ENCODE measurements around the gene MYH15.

Gene MYH15

DNA sequence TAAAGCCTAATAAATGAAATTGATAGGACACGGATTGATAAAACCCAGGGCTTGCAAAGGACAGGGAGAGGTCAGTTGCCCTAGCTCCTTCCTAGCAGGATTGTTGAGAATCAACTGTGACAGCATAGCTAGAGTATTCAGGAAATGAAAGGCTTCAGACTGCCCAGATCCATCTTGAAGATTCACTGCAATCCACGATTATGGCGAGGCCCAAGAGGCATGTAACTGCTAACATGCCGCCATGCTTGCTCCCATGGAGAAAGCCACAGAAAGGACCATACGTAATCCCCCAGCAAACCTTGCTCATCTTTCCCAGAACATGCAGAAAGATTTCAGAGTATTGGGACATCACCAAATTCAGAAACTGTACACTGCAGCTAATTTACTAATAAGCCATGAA lies 41.3 kb downstream of the MYH15 start:
- no peak for DNase-seq

DNA sequence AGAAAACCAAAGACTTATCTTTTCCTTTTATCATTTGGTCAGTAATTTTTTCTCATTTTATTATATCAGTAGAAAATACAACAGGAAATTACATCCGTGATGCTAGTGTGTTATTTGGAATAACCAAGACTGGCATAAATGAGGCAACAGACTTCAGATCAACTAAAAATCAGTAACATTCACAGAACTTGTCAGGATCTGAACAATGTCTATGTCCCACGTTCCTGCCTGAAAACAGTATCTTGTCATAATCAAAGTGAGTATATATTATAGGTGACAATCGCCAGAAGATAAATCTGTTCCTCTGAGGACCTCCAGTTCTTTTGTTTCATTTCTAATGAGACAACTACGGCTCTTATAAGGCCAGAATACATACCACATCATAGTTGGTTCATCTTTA lies 41.8 kb downstream of the MYH15 start:
- DNase-seq: no peak

DNA sequence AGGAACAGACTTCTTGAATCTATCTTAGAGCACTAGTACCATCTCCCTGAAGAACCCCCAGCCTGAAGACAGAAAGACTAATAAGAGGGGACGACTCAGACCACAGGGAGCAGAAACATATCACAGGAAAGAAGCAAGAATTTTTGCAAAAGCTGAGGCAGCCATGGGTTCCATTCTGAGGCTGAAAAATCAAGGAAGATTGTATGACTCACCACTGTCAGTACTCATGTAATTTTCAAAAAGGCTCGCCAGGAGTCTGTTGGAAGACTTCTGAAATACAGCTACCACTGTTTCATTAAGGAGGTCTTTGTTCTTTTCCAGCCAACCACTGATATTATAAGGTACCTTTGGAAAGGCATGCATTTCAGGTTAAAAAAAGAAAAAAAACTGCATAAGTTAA lies 47.5 kb downstream of the MYH15 start:
- no peak for DNase-seq

DNA sequence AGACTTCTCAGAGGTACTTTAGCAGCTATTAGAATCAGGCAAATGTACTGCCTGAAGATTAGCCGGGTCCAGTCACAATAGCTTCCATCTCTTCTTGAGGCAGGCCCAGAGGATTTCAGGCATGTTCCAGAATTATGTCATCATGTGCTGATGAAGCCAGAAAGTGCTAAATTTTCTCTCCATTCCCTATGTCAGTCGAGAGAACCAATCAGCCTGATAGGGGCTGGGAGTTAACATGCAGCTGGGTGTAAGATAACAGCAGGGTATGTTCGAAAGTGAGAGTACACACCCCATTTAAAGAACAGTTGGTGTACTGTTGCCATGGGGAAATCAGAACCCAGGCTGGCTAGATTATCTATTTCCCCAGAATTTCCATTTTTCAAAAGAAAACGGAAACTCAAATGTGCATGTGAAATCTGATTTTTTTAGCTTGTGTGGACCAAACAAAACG lies 48.7 kb downstream of the MYH15 start:
- no peak for DNase-seq

DNA sequence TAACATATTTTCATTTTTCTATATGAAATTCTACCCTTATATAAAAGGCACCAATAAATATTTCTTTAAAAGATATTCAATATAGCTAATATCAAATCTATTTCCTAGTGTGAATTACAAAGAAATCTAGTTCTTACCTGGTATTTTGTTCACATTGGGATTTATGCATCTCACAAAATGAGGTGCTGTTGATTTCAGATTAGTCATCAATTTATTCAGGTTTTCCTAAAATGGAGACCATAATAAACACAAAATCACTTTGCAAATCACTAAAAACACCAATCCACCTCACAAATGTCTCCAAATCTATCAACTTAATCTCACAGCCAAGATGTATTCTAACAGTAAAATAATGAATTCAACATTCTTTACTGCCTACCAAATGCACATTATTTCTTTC lies 51.2 kb downstream of the MYH15 start:
- no peak for DNase-seq

DNA sequence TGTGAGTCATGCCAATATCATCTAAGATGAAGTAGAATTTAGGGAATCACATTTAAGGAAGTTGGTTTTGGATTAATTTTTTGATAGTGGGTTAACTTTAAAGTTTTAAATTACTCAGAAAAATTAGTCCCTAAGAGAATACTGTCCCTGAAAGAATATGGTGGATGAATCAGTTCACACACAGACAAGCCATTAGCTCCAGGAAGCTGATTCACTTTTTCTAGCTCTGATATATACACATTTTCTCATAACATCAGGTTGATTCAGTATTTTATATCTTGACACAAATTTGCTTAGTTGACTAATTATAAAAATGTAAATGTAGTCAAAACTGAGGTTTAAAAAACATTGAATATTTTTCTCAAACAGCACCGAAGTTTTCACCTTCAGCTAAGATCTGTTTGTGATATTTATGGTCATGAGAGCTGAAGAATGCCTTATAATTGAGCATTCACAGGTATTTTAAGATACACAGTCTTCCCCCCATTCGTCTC lies 55.1 kb downstream of the MYH15 start:
- no peak for DNase-seq

DNA sequence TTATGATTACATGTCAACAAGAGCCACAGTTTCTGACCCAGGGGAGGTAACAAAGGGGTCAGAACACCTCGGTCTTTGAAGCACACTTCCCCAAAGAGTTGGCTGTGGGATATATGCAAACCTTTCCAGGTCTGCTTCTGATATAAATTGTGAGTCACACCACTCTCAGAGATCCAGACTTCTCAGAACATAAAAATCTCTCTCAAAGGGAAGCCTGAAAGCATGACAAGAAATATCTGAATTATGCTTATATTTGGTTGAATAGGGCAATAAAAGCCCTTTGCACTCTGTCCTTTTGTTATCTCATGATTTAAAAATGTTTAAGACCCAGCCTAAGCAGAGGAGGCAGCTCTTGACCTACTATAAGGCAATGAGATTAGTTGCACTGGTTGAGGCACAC lies 56.8 kb downstream of the MYH15 start:
- no peak for DNase-seq

DNA sequence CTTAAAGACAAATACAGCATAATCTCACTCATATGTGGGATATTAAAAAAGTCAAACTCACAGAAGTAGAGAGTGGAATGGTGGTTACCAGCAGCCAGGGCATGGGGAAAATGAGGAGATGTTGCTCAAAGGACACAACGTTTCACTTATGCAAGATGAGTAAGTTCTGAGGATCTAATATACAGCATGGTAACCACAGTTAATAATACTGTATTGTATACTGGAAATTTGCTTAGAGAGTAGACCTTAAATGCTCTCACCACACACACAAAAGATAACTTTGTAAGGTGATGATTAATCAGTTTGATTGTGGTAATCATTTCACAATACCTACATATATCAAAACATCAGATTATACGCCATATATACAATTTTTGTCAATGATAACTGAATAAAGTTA lies 60.0 kb downstream of the MYH15 start:
- DNase-seq: no peak

DNA sequence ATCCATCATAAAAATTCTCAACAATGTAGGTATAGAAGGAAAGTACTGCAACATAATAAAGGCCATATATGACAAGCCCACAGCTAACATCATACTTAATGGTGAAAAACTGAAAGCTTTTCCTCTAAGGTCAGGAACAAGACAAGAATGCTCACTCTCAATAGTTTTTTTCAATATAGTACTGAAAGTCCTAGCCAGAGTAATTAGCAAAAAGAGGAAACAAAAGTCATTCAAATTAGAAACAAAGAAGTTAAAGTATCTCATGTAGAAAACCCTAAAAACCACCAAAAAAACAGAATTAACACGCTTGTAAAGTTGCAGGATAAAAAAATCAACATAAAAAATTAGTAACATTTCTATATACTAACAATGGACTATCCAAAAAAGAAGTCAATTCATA lies 61.8 kb downstream of the MYH15 start:
- no peak for DNase-seq

DNA sequence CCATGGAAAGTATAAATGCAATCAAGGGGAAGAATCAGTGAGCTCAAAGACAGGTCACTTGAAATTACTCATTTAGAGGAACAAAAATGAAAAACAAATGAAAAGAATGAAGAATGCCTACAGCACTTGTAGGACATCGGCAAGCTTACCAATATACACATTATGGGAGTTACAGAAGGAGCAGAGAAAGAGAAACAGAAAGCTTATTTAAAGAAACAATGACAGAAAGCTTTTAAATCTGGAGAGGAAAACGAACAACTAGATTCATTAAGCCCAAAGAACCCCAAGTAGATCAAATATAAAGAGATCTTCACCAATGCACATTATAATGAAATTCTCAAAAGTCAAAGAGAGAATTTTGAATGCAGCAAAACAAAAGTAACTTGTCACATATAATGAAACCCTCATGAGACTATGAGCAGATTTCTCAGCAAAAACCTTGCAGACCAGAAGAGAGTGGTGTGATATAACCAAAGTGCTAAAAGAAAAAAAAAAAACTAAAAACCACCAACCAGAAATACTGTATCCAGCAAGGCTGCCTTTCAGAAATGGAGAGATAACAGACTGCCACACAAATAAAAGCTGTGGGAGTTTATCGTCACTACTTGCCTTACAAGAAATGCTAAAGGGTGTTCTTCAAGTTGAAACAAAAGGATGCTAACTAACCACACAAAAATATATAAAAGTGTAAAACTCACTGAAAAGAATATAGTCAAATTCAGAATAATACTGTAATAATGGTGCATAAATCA lies 63.1 kb downstream of the MYH15 start:
- DNase-seq: no peak

DNA sequence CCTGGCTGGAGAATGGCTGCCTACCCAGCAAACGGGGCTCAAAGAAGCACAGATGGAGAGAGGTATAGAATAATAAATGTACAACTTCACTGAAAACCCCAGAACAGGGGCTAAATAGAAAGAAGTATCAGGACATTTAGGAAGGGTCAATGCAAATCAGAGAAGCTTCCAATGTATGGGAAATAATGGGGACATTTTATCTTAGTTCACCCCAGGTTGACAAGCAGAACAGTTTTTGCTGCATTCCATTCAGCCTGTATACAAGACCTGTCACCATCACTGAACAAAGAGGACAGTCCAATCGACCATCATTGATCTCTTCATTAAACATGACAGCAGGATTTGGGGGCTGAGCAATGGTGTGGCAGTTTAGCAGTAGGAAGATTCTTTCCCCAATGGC lies 68.1 kb downstream of the MYH15 start:
- DNase-seq: no peak

DNA sequence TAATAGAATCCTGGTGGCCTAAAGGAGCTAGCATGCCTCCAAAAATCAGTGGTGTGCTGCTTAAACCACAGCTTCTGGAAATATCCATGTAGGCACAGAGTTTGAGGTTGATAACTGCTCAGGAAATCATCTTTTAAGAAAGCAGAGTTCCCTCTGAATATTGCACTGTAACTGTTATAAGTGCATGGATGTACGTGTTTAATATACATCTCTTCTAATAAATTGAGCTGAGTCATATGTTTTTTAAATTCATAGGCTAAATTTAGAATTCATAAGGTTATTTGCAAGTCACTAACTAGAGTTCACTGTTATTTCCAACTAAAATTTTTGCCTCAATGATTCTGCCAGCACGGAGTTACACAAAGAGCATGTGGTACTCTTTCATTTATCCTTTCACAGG lies 68.9 kb downstream of the MYH15 start:
- no peak for DNase-seq

DNA sequence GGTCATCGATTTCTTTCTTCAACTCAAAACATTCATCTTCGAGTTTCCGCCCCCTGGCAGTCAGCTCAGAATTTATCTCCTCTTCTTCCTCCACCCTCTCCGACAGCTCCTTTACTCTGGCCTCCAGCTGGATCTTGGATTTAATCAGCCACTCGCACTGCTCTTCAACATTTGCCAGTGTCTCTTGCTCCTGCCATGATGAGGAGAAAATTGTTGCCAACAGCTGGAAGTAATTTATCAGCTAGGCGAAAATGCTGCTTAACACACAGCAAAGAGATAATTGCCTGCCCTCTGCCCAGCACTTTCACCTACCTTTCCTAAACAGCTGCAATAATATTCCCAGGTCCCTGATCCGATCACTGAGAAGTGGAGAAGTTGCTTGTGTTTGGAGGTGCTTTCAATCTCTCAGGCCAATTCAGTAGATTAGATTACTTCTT lies 69.3 kb downstream of the MYH15 start:
- no peak for DNase-seq

DNA sequence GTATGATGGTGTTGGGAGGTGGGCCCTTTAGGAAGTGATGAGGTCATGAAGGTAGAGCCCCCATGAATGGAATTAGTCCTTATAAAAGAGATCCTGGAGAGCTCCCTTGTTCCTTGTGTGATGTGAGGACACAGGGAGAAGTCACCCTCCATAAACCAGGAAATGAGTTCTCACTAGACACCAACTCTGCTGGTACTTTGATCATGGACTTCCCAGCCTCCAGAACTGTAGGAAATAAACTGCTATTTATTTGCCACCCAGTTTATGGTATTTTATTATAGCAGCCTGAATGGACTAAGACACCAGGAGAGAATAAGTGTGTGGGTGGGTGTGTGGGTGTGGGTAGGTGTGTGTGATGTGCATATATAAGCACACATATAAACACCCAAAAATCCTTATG lies 71.9 kb downstream of the MYH15 start:
- no peak for DNase-seq

DNA sequence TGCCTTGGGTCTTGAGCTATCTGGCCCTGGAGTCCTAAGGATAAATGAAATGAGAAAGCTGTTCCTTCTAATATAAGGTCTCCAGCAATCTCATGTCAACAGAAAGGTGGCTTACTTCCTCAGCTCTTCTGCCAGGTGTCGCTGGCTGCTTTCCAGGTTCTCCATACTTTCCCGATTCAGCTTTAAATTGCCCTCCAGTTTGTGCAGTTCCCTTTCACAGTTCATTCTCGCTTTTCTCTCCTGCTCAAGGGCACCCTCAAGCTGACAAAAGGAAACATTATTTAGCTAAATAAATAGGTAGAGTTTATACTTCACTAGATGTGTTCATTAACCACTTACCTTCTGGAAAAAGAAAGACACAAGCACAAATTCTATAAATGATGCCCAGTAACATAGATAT lies 73.0 kb downstream of the MYH15 start:
- DNase-seq: peak; percentile 1

DNA sequence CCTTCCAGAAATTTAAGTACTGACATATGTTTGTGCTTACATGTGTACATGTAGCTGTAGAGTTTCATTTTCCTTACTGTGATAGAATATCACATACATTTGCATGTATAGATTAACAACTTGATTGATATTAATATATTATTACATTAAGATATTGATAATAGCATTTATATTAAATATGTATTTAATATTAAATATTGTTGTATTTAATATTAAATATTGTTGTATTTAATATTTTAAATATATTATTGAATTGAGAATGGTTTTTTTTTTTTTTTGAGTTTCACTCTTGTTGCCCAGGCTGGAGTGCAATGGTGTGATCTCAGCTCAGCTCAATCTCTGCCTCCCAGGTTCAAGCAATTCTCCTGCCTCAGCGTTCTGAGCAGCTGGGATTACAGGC lies 76.5 kb downstream of the MYH15 start:
- no peak for DNase-seq

DNA sequence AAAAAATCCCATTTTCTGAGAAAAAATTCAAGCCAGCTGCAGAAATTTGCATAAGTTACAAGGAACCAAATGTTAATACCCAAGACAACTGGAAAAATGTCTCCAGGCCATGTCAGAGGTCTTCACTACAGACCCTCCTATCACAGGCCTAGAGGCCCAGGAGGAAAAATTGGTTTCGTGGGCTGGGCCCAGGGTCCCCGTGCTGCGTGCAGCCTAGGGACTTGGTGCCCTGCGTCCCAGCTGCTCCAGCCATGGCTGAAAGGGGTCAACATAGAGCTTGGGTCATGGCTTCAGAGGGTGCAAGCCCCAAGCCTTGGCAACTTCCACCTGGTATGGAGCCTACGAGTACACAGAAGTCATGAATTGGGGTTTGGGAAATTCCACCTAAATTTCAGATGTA lies 78.0 kb downstream of the MYH15 start:
- no peak for DNase-seq

DNA sequence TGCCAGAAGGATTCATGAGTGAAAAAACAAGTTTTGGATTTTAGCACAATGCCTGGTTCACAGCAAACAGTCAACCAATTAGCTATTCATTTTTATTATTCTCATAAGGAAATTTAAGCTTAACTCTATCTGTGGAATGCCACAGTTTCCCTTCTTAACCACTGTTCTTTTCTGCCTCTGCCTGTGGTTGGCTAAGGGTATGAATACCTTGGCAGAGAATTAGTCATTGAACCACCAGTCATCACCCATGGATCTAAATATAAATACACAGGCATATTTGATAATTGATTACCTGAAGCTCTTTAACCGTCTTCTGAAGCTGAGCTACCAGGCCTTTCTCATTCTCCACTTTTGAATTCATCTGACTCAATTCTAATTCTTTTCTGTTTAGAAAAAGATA lies 79.9 kb downstream of the MYH15 start:
- no peak for DNase-seq

DNA sequence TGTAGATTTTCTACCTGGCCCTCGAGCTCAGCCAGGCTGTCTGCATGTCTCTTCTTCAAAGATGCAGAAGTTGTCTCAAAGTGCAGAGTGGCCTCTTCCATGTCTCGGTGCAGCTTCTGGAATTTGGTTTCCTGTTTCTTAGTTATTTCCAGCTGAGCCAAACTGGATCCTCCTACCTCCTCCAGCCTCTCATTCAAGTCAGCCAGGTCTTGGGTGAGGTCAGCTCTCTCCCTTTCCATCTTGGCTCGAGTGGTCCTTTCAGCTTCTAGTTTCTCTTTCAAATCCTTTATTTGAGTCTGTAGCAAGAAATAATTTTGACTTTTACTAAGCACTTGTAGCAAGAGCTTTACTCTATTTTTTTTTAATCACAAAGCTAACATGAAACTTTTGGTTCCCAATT lies 81.8 kb downstream of the MYH15 start:
- no peak for DNase-seq

DNA sequence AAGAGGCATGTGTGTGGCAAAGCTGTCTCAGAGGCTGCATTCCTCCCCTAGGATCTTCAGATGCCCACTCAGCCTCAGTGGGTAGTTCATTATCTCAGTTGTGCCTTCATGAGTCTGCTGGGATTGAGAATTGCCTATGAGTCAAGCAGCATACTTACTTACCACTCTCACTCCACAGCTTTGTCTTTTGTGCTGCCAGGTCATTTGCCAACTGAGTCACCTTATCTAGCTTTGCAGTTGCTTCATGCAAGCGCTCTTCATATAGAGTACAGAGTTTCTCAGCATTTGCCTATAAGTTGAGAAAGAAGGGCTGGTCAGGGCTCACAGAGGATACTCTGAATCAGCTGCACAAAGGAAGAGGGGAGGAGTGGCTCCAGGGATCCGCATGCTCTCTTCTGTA lies 89.5 kb downstream of the MYH15 start:
- DNase-seq: no peak

DNA sequence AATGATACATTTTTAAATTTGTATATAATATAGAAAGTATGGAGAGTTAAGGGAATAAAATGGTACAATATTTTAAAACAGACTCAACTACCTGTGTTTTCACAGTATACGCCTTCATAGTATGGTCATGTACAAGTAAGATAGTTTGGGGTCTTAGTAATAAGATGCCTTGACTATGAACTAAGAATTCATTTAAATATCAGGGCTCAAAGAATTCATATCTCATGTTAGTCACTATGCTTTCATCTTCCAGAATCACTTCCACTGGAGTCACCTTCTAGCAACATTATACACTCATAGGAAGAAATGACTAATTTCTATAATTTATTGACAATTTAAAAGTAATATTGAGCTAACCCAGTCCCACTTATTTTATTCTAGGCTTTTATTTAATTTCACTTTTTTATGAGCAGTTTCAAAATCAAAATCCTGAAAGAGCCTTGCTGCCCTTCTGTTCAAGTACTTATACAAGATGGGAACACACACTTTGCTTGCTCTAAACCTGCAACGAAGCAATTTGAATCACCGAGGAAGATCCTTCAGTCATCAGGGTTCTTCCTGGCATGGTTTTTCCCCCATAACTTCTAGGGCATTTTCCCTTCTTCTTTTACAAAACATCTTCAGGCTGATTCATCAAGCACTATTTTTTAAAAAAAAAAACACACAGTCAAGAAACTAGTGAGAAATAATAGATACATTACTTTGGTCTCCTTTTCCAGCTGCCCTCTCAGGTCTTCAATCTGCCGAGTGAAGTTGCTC lies 94.1 kb downstream of the MYH15 start:
- no peak for DNase-seq

DNA sequence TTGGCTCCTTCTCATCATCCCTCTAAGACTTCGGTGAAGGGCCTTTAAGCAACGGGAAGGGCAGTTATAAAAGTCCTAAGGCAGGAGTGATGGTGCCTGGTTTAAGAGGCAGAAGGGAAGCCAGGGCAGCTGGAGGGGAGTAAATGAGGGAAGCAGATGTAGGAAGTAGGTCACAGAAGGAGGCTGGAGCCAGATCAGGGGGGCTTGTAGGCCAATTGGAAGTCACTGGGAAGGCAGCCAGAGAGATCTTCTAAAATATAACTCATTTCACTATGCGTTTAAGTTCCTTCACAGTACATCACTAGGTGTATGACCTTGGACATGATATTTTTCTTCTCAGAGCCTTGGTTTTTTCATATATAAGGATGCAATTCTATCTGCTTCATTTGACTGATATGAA lies 94.7 kb downstream of the MYH15 start:
- DNase-seq: no peak

DNA sequence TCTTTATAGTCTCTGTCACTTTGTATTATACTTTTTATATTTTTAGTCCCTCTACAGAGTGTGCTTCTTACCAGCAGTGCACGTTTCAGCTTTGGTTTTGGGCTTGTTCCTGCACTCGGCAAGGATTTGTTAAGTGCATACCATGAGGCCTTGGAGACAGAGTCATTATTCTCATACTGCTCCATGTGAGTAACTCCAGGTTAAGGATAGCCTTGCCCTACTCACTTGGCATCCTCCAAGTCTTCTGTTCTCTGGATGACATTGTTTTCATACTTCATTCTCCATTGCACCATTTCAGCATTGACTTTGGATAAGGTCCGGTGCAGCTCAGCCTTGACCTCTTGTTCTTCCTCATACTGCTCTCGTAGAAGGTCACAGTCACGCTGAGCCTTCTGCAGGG lies 96.4 kb downstream of the MYH15 start:
- no peak for DNase-seq

DNA sequence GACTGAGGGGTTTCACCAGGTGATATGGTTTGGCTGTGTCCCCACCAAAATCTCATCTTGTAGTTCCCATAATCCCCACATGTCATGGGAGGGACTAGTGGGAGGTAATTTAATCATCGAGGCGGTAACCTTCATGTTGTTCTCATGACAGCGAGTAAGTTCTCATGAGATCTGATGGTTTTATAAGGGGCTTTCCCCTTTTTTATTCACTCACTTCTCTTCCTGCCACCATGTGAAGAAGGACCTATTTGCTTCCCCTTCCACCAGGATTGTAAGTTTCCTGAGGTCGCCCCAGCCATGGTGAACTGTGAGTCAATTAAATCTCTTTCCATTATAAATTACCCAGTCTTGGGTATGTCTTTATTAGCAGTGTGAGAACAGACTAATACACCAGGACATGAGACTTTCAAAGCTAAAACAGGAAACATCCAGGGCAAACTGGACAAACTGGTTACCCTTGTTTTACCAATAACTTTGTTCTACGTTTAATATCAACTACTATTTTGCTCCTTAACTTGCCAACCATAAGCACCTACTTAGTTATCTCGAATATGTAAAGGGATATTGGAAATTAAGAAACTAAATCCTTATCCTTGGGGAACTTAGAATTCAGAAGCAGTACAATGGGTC lies 98.2 kb downstream of the MYH15 start:
- no peak for DNase-seq

Measured in NCI-H2029 (cell line).